Kidney glomerular epithelial cell (primary cell): ENCODE results near the gene COL23A1.
"Not testable (repeated sequence)": the region's sequence is repeated elsewhere in the genome, so short reads cannot be mapped to it uniquely, and the experiment has no call there.

Experiments used
- DNase-seq: peaks from one replicate; lab custom pipeline; 2025; lab: John Stamatoyannopoulos, UW

The COL23A1 gene

GRCh38 chr5:178505639-178506407, 84.4 kb downstream of the COL23A1 start:
- no peak for DNase-seq

- no peak for DNase-seq
Observed at GRCh38 chr5:178504340-178504960, 85.7 kb downstream of the COL23A1 start.

- DNase-seq, result peak; percentile 2
Observed at GRCh38 chr5:178502401-178503100, 87.6 kb downstream of the COL23A1 start.

- no peak for DNase-seq
Observed at GRCh38 chr5:178499352-178499751, 90.8 kb downstream of the COL23A1 start.

GRCh38 chr5:178496642-178497041, 93.6 kb downstream of the COL23A1 start:
- no peak for DNase-seq

GRCh38 chr5:178496214-178496613, 94.0 kb downstream of the COL23A1 start:
- no peak for DNase-seq

GRCh38 chr5:178495706-178496105, 94.5 kb downstream of the COL23A1 start:
- no peak for DNase-seq

GRCh38 chr5:178492278-178492677, 97.9 kb downstream of the COL23A1 start:
- DNase-seq, result no peak

- DNase-seq, result no peak
Observed at GRCh38 chr5:178490935-178491652, 99.1 kb downstream of the COL23A1 start.

- no peak for DNase-seq
Observed at GRCh38 chr5:178489271-178489976, 100.8 kb downstream of the COL23A1 start.

GRCh38 chr5:178488696-178489095, 101.5 kb downstream of the COL23A1 start:
- DNase-seq, result no peak

GRCh38 chr5:178487911-178488600, 102.1 kb downstream of the COL23A1 start:
- no peak for DNase-seq

GRCh38 chr5:178486878-178487512, 103.2 kb downstream of the COL23A1 start:
- not testable (repeated sequence) for DNase-seq

GRCh38 chr5:178486239-178486641, 104.0 kb downstream of the COL23A1 start:
- DNase-seq, result no peak

- DNase-seq, result no peak
Observed at GRCh38 chr5:178483620-178484019, 106.6 kb downstream of the COL23A1 start.

- no peak for DNase-seq
Observed at GRCh38 chr5:178479261-178479660, 110.9 kb downstream of the COL23A1 start.

GRCh38 chr5:178478370-178478769, 111.8 kb downstream of the COL23A1 start:
- no peak for DNase-seq

GRCh38 chr5:178477802-178478201, 112.4 kb downstream of the COL23A1 start:
- no peak for DNase-seq

GRCh38 chr5:178476972-178477754, 113.0 kb downstream of the COL23A1 start:
- DNase-seq, result no peak

GRCh38 chr5:178476531-178476930, 113.7 kb downstream of the COL23A1 start:
- DNase-seq, result no peak
